HL-60/S4 treated with retinoic acid at 250 ng/mL for 4 days and 3 days (cell line): ENCODE data around the gene RHOH.
"Not testable (repeated sequence)": the region's sequence is repeated elsewhere in the genome, so short reads cannot be mapped to it uniquely, and the experiment has no call there.

Experiments used
- in situ Hi-C: fragments of 300-500 bp; cut with MboI; formaldehyde crosslinking; loops from 2 replicates; pipeline ENCODE4 v1.7.0; 2022; ENCODE audit warnings: low sequenced_read_pairs

RHOH gene, protein sequence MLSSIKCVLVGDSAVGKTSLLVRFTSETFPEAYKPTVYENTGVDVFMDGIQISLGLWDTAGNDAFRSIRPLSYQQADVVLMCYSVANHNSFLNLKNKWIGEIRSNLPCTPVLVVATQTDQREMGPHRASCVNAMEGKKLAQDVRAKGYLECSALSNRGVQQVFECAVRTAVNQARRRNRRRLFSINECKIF

DNA sequence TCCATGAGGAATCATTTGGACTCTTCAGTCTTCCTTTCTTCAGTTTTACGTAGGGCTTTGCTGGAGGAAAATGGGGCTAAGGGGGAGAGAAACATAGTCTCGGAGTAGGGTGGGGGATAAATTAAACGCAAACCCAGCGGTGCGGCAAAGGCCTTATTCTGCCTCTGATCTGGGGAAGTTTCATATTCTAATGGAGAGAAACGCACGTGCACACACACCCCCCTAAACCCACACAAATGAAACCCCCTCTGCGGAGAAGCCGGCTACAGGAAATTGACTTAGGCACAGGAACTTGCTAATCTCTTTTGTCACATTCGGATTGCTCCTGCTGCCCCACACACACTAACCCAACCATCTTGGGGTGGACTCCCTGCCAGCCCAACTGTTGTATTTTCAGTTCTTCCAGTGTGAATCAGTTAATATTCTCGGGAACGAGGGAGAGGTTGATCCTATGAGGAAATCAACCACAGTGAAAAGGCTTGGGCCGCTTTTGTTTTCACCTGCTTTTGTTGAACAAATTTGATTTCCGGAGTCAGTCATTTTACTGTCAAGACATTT is at the start of gene RHOH:
RHOH (plus strand) TSS at position 308 of the 558 bp plus-strand sequence. CDS start 46,356 bp downstream, outside the sequence.
- in situ Hi-C loops: no loop called here

DNA sequence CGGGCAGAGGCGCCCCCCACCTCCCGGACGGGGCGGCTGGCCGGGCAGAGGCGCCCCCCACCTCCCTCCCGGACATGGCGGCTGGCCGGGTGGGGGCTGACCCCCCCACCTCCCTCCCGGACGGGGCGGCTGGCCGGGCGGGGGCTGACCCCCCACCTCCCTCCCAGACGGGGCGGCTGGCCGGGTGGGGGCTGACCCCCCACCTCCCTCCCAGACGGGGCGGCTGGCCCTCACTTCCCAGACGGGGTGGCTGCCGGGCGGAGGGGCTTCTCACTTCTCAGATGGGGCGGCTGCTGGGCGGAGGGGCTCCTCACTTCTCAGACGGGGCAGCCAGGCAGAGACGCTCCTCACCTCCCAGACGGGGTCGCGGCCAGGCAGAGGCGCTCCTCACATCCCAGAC is 49.3 kb upstream of the RHOH start:
- in situ Hi-C loops: not testable (repeated sequence)

DNA sequence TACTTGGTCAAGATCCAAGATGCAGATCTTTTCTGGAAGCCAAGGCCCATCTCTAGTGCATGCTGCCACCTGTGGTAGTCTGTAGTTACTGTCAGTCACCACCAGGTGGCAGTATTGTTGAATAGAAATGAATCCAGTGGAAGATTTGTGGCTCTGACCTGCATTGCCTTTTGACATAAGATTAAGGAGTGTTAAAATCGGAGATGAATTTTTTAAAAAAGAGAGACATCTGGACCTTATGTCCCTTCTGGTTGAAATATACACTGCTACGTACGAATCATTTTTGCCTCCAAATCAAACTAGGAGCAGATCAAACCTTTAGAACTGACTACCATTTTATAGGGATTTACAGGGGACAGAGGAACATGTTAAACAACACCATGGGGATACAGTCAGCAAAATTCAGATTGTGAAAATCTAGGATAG is 46.9 kb upstream of the RHOH start:
- in situ Hi-C loops: no loop called here

DNA sequence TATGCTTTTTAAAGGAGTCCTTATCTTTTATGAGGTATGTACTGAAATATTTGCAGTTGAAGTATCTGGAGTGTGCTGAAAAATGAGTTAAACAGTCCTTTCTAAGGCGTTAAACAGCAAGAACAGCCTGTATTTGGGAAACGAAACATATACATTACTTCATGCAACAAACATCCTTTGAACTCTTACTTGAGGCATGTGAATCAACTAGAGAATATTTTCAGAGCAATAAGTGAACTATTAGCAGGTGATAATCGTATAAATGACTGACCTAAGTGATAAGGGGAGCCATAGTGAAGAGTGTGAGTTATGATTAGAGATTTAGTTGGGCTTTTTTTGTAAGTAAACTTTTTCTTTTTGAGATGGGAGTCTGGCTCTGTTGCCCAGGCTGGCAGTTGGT is 45.9 kb upstream of the RHOH start:
- in situ Hi-C loops: no loop called here

DNA sequence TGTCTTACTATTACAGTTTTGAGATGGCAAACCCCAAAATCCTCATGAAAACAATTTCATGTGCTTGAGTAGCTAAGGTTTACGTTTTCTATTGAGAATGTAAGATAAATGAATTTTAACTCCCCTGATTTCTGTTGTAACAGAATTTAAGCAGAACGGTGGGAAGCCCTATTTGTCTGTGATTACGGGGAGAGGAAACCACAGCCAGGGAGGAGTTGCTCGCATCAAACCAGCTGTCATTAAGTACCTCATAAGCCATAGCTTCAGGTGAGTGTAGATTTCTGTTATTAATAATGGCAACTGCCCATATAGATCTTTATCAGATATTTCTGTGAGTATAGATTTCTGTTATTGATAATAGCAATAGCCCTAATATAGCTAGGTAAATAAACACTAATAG is 44.2 kb upstream of the RHOH start:
- in situ Hi-C loops: no loop called here

DNA sequence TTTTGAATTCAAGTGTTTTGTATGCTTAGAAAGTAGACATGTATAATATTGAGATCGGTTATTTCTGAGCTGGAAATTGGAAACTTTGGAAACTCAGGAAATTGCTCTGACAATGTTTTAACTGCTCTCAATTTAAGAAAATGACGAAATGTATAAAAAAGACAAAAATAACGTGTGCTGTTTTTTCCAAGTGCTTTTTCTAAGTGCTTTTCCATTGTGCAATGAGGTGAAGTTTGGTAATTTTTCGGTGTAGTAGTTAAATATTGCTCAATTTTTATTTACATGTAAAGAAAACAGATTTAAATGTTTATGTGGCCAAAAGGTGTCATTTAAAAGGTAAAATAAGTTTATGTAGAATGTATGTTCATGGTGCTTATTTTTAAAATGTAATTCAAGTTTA is 39.4 kb upstream of the RHOH start:
- in situ Hi-C loops: no loop called here

DNA sequence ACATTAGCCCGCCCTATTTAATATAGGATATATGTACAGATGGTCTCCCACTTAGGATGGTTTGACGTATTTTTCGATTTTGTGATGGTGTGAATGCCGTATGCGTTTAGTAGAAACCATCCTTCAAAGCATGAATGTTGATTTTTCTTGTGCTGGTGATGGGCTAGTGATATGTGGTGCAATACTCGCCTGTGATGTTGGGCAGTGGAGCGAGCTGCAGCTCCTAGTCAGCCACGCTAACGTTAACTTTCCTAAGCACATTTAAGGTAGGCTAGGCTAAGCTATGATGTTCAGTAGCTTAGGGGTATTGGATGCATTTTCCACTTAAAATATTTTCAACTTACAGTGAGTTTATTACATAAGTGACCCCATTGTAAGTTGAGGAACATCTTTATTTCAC is 36.6 kb upstream of the RHOH start:
- in situ Hi-C loops: no loop called here

DNA sequence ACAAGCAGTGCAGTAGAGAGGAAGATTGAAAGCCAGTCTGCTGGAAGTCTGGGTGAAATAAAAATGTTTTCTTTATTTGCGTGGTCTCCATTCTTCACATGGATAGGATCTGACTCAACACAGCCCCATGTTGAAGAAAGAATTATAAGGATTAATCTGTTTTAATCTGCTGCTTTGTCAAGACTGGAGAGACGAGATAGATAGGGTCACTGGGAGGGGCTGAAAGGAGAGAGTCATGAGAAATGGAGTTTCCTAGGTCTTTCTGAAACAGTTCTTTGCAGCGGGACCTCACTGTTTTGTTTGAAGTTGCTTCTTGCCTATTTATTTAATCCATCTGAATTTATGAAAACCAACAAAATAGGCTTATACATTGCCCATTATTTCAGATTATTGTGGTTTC is 32.4 kb upstream of the RHOH start:
- in situ Hi-C loops: no loop called here

DNA sequence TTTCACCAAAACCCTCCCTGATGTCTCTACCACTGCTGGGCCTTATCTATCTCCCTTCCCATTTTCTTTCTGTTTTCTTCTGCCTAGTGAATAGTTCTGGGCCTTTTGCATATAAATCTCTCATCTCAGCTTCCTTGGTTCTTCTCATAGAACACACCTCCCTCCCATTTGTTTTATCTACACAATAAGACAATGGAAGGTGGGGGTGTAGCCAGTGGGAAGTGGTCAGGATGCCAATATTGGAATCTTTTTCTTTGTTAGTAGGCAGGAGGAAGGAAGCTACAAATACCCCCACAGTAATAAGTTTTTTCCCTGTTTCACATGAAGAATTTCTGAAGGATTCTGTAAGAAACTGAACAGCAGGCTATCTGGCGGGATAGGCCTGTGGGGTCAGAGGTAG is 30.9 kb upstream of the RHOH start:
- in situ Hi-C loops: no loop called here

DNA sequence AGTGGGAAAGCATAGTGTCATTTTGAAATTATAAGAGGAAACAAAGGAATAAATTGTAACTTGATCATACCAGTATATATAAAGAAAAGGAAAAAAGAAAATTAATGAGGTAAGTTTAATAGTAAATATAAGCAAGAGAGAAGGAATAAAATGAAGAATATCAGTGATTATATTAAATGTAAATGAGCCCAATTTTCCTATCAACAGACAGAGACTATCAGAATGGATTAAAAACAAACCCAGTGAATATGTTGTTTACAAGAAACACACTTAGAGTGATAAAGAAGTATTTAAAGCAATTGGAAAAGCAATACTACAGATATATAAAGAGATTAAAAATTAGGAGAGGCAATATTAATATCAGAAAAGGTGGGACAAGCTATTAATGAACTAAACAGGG is 28.8 kb upstream of the RHOH start:
- in situ Hi-C loops: no loop called here

DNA sequence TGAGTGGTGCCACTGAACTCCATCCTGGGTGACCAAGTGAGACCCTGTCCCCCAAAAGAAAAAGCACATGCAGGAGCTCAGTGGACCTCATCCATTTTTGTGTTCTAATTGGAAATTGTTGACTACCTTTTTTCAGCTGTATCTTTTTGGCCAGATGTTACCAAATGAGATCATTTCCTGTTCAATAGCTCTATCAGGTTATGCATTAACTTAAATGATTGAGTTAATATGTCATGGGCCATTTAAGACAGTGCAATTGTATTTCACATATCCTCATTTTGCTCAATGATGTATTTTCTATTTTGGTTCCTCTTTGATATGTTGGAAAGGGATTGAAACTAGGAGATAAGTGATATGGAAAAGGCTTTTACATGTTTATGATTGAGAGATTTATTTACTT is 26.2 kb upstream of the RHOH start:
- in situ Hi-C loops: no loop called here

DNA sequence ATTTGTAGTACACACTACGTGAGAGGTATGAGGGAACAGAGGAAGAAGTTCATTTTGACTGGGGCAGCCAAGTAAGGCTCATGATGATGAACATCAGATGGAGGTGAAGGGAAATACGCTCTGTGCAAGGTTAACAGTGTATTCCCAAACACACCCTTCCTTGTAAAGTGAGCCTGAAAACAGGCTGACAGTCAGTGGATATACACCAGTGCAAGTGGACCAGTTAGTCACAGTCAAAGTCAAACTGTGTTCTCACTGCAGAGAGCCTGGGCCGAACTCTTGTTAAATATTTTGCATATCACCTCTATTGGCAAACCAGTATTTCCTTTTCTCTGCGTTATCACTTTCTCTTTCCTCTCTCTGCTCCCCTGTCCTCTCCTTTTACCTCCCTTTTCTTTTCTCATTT is 23.4 kb upstream of the RHOH start:
- in situ Hi-C loops: no loop called here

DNA sequence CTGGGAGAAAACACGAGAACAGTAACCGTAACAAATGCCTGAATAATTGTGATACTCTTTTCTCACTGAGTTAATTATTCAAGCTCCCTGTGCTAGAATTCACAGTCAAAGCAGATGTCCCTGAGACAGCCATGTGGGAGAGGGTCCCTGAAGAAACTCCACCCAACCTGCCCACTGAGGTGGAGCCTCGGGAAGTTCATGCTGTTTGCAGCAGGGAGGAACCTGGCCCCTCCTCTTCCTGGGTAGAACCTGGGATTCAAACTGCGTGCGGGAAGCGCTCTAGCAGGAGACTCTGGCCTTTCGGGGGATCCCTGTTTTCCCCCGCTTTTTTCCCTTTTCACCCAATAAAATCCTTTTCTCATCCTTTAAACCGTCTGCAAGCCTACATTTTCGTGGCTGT is 20.2 kb upstream of the RHOH start:
- in situ Hi-C loops: no loop called here

DNA sequence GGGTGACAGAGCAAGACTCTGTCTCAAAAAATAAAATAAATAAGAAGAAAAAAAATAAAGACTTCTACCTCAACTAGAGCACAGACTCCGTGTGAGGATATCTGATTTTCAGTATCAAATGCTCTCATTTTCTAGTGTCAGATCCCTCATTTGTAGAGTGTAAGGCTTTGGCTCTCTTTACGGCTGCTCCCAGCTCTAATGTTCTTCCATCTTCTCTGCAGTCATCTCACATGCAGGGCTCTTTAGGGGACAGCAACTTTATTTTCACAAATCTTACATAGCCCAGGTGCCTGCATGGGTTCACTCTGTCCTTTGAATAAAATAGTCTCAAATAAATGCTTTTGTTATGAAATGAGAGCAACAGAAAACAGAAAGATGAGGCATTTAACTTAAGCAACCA is 19.2 kb upstream of the RHOH start:
- in situ Hi-C loops: no loop called here

DNA sequence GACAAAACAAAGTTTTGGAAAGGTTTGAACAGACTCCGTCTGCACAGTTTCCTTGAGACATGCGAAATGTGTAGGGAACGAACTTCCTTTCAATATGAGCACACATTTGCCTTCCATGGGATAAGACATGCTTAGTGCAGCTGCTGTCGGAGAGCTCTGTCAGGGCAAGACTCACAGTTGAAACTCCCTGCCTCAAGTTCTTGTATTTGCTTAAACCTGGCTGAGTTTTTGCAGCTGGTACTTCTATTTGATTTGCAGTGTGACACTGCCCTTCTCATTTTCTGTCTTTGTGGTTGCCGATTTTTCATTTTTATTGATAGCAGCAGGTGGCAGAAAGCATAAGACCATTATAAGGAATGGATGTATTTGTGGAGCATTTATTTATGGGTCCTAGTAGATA is 18.2 kb upstream of the RHOH start:
- in situ Hi-C loops: no loop called here

DNA sequence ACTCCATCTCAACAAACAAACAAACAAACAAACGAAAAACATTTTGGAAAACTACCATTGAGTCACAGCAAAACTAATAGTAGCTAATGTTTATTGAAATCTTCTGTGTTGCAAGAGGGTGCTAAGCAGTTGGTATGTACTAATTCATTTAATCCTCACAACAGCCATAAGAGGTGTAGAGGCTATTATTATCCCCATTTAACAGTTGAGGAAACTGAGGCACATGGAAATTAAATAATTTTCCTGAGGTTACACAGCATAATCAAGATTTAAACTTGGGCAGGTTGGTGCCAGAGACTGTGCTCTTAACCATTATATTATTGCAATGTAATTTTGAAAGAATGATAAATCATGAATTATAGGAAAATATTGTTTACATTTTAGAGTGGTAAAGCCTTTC is 17.5 kb upstream of the RHOH start:
- in situ Hi-C loops: no loop called here

DNA sequence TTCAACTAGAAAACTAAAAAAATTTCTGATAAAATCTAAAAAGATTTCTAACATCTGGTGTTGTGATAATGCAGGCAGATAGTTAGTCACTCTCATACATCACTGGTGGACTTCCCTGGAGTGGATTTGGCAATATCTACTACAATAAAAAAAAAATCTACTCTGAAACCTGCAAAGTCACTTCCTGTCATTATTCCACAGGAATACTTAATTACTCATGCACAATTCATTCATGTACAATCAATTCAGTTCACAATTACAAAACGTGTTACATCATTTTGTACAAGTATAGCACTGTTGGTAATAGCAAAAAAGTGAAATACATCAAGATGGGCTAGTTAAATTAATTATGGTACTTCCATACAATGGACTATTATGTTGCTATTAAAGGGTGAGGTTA is 16.5 kb upstream of the RHOH start:
- in situ Hi-C loops: no loop called here

DNA sequence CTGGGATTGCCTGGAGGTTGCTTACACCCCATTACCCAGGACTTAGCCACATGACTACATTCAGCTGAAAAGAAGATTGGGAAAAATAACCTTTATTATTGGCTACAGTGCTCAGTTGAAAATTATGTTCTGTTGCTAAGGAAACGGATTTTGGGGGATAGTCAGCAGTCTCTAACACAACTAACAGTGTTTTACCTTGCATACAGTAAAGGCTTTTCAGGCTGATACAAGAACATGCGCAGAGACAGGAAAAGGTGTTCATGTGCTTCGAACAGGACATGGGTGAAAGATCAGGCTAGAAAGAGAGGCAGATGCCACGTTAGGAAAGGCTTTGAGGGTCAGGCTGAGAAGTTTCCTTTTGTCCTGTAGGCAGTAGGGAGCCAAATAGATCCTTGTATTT is 14.8 kb upstream of the RHOH start:
- in situ Hi-C loops: no loop called here

DNA sequence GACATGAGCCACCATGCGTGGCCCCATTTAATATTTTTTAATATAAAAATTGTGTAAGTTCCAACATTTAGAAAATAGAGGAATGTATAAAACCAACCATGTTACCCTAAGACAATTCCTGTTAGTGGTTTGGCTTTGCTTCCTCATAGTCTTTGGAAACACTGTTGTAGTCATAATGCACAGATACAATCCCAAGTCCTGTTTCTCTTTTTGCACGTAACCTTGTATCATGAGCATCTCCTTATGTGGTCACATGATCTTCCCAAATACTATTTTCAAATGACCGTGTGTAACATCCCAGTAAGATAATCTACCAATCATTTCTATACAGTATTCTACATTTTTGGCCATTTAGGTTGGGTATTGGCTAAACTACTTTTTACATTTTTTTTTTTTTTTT is 13.9 kb upstream of the RHOH start:
- in situ Hi-C loops: no loop called here

DNA sequence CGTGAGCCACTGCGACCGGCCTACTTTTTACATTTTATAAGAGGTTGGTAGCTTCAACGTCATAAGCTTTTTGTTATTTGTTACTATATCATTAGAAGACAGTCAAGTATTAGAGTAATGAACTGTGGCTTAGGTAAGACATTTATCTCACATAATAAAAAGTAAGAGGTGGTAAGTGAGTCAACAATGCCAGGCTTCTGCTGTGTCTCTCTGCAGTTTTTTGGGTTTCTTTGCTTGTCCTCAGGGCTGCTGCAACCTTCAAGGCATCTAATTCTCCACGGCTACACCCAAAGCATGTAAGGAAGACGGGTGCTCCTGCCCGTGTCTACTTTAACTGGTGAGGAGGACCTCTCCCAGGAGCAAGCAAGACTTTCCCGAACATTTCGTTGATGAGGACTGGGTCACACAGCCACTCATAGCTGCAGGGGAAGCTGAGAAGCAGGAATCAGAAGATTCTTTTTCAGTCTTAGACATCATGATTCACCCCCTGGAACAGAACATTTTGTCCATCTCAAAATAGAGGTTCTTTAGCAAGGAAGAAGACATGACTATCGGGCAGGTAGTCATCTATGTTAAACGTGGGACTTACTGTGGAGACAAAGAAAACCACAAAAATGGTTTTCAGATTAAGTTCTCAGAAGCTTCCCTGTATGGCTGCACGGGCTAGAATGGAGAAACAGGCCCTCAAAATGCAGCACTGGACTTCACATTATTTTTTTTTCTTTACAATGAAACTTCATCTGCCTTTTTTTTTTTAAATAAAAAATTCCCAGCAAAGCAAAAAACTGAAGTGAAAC is 13.0 kb upstream of the RHOH start:
- in situ Hi-C loops: no loop called here

DNA sequence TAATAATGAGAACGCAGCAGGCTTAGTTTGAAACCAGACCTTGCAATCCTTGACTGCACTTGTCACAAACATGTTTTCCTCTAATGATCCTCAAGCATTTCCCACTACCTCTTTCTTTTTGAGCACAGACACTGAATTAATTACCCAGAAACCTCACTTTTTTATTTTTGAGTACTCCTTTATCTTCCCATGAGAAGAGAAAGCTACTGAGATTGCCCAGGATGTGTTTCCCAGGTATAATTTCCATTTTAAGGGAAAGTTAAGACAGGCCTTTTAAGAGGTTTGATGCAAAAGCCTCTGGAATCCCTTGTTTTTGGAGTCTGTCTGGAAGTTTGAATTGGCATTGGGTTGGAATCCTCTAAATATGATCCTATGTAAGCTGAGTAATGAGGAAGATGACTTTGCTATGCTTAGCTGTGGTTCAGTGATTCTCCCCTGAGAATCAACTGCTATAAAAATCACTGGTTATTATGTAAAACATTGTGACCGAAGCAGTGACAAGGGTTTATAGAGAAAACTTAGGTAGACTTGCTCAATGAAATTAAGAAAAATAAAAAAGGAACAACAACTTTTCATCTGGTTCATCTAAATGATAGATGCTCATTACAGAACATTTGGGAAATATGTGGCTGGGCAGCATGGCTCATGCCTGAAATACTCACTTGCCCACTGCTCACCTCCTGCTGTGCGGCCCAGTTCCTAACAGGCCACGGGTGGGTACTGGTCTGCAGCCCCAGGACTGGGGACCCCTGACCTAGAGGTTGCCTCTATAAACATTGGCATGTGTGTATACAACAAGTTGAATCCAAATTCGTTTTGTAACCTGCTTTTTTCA is 10.8 kb upstream of the RHOH start:
- in situ Hi-C loops: no loop called here

DNA sequence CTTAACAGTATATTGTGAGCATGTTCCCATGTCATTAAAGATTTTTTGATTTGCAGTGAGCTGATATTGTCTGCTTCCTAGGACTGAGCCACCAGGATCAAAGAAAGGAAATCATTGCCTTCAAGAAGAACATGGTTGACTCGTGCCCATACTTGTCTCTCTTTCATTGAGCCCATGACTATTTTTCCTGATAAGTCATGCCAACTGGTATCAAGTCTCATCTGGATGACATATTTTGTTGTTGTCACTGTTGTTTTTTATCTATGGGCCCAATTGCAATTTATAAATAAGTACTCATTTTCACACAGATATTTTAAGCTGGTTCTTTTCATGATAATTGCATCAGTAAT is 10.2 kb upstream of the RHOH start:
- in situ Hi-C loops: no loop called here
